ENCODE results near the gene SMCP.

- TF ChIP-seq CTCF (IDR thresholded peaks at IDR 0.05) (no peak), POLR2A (IDR thresholded peaks at IDR 0.05) (no peak), POLR2AphosphoS5 (IDR thresholded peaks at IDR 0.05) (no peak)
Measured at GRCh38 chr1:152858062-152858461, 20.1 kb upstream of the SMCP start.
